GM18498 (cell line): ENCODE data around the gene CDC42BPB.

ENCODE experiments used
- ATAC-seq: cut with Tn5 transposase; IDR thresholded peaks from one replicate; pipeline ENCODE4 v1.9.1; 2021; ENCODE audit warnings: mild to moderate bottlenecking, moderate library complexity; ENCODE audit not compliant: unreplicated experiment

Gene CDC42BPB

DNA sequence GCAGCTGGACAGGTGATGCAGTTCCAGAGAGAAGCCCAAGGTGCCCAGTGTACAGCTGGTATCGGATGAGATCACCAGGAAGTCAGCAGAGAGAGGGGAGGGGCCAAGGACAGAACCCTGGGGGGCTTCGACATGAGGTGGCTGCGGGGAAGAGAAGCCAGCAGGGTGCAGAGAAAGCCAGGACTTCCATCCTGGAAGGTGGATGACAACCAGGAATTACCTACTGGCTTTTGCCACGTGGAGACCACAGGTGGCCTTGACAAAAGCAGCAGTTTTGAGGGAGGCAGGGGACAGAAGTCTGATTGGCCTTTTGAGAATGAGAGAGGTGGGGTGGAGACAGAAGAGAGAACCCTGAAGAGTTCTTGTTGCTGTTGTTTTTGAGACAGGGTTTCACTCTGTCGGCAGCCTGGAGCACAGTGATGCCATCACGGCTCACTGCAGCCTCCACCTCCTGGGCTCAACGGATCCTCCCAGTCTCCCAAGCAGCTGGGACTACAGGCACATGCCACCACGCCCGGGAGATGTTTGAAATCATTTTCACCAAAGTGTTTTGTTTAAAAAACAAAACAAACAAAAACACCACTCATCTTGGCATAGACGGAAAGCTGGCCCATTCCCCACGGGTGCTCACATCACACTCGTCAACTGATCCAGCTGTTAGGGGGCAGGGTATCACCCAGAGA is 35.2 kb downstream of the CDC42BPB start:
- no peak for ATAC-seq

- no peak for ATAC-seq
These were observed 35.7 kb downstream of the CDC42BPB start for GRCh38 chr14:103021684-103022001.

GRCh38 chr14:103020271-103021170 is 36.8 kb downstream of the CDC42BPB start:
- ATAC-seq, result no peak

DNA sequence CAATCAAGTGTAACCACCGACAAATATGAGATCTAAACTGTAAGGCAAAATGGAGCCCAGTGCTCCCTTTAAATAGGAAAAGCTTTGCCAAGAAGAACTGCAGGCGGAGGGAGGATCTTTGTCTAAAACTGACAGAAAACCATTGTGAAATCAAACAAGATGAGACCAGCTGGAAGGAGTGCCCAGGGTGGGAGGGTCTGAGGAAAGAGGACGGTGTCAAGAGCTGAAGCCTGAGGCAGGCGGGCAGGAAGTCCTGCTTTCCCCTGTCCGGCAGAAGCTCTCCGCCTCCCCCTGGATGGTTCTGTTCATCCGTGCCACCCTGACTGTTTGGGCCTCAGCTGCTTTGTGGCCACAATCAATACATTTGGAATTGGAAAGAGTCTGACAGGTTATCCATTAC is 37.5 kb downstream of the CDC42BPB start:
- ATAC-seq, result no peak

DNA sequence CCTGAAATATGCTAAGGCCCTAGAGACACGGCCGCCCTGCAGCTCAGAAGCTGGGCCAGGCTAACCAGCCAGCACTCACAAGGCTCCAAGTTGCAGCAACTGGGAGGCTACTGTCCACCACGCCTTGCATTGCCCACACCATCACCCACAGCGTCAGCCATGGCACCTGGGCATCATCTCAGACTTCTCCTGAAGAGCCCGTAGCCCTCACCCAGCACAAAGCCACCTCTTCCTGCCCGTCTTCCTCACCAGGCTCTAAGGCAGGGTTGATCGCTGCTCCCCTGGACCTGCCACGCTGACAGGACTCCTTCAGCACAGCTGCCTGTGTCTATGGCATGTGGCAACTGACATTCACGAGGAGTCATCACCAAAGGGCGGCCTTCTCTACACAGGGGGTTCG is 38.1 kb downstream of the CDC42BPB start:
- no peak for ATAC-seq

GRCh38 chr14:103016594-103016993 is 40.8 kb downstream of the CDC42BPB start:
- ATAC-seq, result no peak

GRCh38 chr14:103016071-103016470 is 41.3 kb downstream of the CDC42BPB start:
- no peak for ATAC-seq

DNA sequence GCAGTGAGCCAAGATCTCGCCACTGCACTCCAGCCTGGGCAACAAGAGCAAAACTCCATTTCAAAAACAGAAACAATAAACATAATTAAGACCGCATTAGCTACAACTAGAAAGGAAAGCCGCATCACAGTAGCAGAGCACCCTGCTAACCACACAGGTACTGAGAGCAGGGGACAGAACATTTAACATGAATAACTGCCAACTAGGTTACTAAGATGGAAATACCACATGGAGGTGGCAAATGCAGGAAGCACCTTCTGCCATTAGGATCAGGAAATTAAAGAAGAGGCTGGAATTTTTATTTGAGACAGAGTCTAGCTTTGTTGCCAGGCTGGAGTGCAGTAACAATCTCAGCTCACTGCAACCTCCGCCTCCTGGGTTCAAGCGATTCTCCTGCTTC is 41.9 kb downstream of the CDC42BPB start:
- no peak for ATAC-seq

- no peak for ATAC-seq
These were observed 42.7 kb downstream of the CDC42BPB start for GRCh38 chr14:103014466-103015228.

- no peak for ATAC-seq
These were observed 44.3 kb downstream of the CDC42BPB start for GRCh38 chr14:103013028-103013427.

GRCh38 chr14:103009559-103009958 is 47.8 kb downstream of the CDC42BPB start:
- no peak for ATAC-seq

- ATAC-seq, result no peak
These were observed 48.5 kb downstream of the CDC42BPB start for GRCh38 chr14:103008768-103009357.

DNA sequence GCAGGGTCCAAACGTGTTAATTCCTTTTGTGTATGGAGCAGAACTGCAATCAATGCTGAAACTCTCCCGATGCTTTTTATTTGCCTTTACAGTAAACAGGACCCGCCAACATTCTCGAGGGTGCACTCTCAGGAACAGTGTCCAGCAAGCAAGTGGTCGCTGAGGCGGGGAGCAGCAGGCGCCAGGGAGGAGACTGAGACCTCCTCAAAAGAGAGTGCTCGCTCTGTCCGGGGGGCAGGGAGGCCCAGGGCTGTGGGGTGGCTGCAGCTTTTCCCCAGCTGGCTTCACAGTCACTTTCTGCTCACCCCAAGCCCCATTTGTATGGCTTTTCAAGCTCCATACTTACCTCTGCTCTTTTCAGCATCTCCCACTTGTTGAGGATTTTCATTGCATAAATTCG is 49.2 kb downstream of the CDC42BPB start:
- ATAC-seq, result no peak

DNA sequence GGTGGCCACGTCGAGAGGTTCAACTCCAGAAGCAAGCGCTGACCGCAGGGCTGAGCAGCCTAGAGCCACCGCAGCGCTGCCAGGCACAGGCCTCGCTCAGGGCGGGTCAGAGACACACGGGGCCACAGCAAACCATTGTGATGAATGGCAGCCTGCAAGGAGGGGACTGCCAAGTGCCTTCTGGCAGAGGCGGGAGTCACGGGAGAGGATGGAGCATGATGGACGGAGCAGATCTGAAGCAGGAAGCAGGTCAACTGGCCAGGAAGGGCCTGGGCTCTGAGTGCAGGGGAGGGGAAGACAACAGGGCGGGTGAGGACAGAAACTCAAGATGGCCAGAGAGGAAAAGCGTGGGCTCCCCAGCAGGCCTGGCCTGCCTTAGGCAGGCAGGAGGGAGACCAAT is 49.8 kb downstream of the CDC42BPB start:
- ATAC-seq, result no peak

GRCh38 chr14:103006991-103007520 is 50.3 kb downstream of the CDC42BPB start:
- no peak for ATAC-seq

DNA sequence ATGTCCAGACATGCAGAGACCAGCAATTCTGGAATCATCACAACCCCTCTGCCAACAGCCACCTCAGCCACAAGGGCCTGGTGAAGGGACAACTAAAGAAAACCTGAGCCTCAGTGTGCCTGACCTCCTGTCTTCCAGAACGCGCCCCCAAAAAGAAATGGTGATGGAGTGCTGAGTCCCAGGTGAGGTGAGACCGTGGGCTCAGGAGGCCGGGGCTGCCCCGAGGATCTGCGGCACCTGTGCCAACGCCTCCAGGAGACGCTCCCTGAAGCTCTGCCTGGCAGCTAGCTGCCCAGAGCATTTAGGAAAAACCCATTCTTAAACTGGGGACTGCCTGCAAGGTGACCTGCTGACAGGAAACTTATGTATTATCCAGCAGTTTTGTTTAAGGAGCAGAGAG is 51.2 kb downstream of the CDC42BPB start:
- no peak for ATAC-seq

GRCh38 chr14:103003850-103004249 is 53.5 kb downstream of the CDC42BPB start:
- no peak for ATAC-seq

DNA sequence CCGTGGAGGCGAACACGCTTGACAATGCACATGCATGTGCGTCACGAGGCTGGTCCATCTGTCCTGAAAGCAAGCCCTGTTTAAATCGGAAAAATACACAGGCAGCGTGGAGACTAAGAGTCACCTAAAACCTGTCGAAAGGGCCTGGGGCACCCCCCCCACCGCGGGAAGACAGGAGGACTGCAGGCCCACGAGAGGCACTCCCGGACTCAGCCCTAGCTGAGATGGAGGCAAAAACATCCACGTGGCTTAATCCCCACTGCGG is 54.1 kb downstream of the CDC42BPB start:
- no peak for ATAC-seq

- no peak for ATAC-seq
These were observed 54.6 kb downstream of the CDC42BPB start for GRCh38 chr14:103002578-103003350.

- no peak for ATAC-seq
These were observed 55.5 kb downstream of the CDC42BPB start for GRCh38 chr14:103001651-103002396.
